ENCODE measurements around the gene IFI27. TPM values are rescaled to one million over a fixed set of nuclear protein-coding genes. Genes with fewer than 3 reads are reported as not detected.

The IFI27 gene
- total RNA-seq, 1 experiment from 2014 or later: 4.3 TPM

- H3K79me2 ChIP-seq (ENCODE audit: low read length): peaks cover 100% of the 10 kb centered on the region
- no TSS peak for BruUV-seq (replicated peaks)
- peaks cover 28% of the 10 kb centered on the region for H3K4me1 ChIP-seq (ENCODE audit: insufficient read depth, low read length)
- H3K9ac ChIP-seq (ENCODE audit: low read length): no peak overlapping the region
- TF ChIP-seq EZH2phosphoT487 (IDR thresholded peaks at IDR 0.05; ENCODE audit: borderline replicate concordance, low read length) (no peak), CTCF (conservative IDR thresholded peaks at IDR 0.05; ENCODE audit: low read depth, low read length) (no peak), EZH2 (IDR thresholded peaks at IDR 0.05; ENCODE audit: low read length, unreplicated experiment) (no peak)
- ChIA-PET POLR2A (ENCODE audit: unreplicated experiment) (no interaction called here), CTCF (no interaction called here)
- H3F3A ChIP-seq (ENCODE audit: low read length, unreplicated experiment): no peaks in the 10 kb centered on the region
- ATAC-seq (no peak), DNase-seq (no peak)
- H2AFZ ChIP-seq (ENCODE audit: low read length): no peak overlapping the region
- no peaks in the 10 kb centered on the region for H3K9me2 ChIP-seq (replicated peaks; ENCODE audit: low read length)
- intact Hi-C loops (cut with micrococcal nuclease): no loop called here
- no peak overlapping the region for H3K4me3 ChIP-seq (ENCODE audit: low read length)
- no peaks in the 10 kb centered on the region for H3K27me3 ChIP-seq (ENCODE audit: low read length)
- H3K9me3 ChIP-seq (ENCODE audit: low read length): peaks cover 9% of the 10 kb centered on the region; the same call in 1 of the 2 replicates
- H4K20me1 ChIP-seq (ENCODE audit: low read length): peaks cover 39% of the 10 kb centered on the region
- peaks cover 61% of the 10 kb centered on the region for H3K36me3 ChIP-seq (ENCODE audit: low read depth, low read length)
- H3K27ac ChIP-seq (ENCODE audit: low read length): no peak overlapping the region
- H3K4me2 ChIP-seq (ENCODE audit: low read length): no peak overlapping the region
Observed at GRCh38 chr14:94075008-94075407, 35.5 kb upstream of the IFI27 start.

- TF ChIP-seq CTCF (conservative IDR thresholded peaks at IDR 0.05; ENCODE audit: low read depth, low read length) (no peak), EZH2 (IDR thresholded peaks at IDR 0.05; ENCODE audit: low read length, unreplicated experiment) (no peak), EZH2phosphoT487 (IDR thresholded peaks at IDR 0.05; ENCODE audit: borderline replicate concordance, low read length) (no peak)
- peaks cover 9% of the 10 kb centered on the region; the same call in 1 of the 2 replicates for H3K9me3 ChIP-seq (ENCODE audit: low read length)
- H3K27me3 ChIP-seq (ENCODE audit: low read length): no peaks in the 10 kb centered on the region
- no peaks in the 10 kb centered on the region for H3K9me2 ChIP-seq (replicated peaks; ENCODE audit: low read length)
- intact Hi-C loops (cut with micrococcal nuclease): no loop called here
- H3K4me2 ChIP-seq (ENCODE audit: low read length): peak overlapping the region; percentile 87
- peaks cover 39% of the 10 kb centered on the region for H4K20me1 ChIP-seq (ENCODE audit: low read length)
- no peaks in the 10 kb centered on the region for H3F3A ChIP-seq (ENCODE audit: low read length, unreplicated experiment)
- ATAC-seq (no peak), DNase-seq (no peak)
- BruUV-seq (replicated peaks): no TSS peak
- peaks cover 59% of the 10 kb centered on the region for H3K36me3 ChIP-seq (ENCODE audit: low read depth, low read length)
- no peak overlapping the region for H3K9ac ChIP-seq (ENCODE audit: low read length)
- peak overlapping the region; percentile 92 for H3K4me3 ChIP-seq (ENCODE audit: low read length)
- no peak overlapping the region for H2AFZ ChIP-seq (ENCODE audit: low read length)
- CTCF ChIA-PET: no interaction called here
- H3K27ac ChIP-seq (ENCODE audit: low read length): no peak overlapping the region
- POLR2A ChIA-PET (ENCODE audit: unreplicated experiment): no interaction called here
- H3K4me1 ChIP-seq (ENCODE audit: insufficient read depth, low read length): peaks cover 36% of the 10 kb centered on the region
- peaks cover 98% of the 10 kb centered on the region for H3K79me2 ChIP-seq (ENCODE audit: low read length)
Observed at GRCh38 chr14:94077111-94077821, 33.3 kb upstream of the IFI27 start.

- H3K36me3 ChIP-seq (ENCODE audit: low read depth, low read length): peaks cover 57% of the 10 kb centered on the region
- peaks cover 96% of the 10 kb centered on the region for H3K79me2 ChIP-seq (ENCODE audit: low read length)
- peaks cover 39% of the 10 kb centered on the region for H4K20me1 ChIP-seq (ENCODE audit: low read length)
- CTCF ChIA-PET: no interaction called here
- DNase-seq (no peak), ATAC-seq (no peak)
- no peak overlapping the region for H3K9ac ChIP-seq (ENCODE audit: low read length)
- intact Hi-C loops (cut with micrococcal nuclease): no loop called here
- POLR2A ChIA-PET (ENCODE audit: unreplicated experiment): no interaction called here
- H2AFZ ChIP-seq (ENCODE audit: low read length): no peak overlapping the region
- no peaks in the 10 kb centered on the region for H3K27me3 ChIP-seq (ENCODE audit: low read length)
- H3K27ac ChIP-seq (ENCODE audit: low read length): no peak overlapping the region
- H3K4me3 ChIP-seq (ENCODE audit: low read length): peak overlapping the region; percentile 92
- TF ChIP-seq EZH2 (IDR thresholded peaks at IDR 0.05; ENCODE audit: low read length, unreplicated experiment): no peak
- no peak for TF ChIP-seq EZH2phosphoT487 (IDR thresholded peaks at IDR 0.05; ENCODE audit: borderline replicate concordance, low read length)
- no peak for TF ChIP-seq CTCF (conservative IDR thresholded peaks at IDR 0.05; ENCODE audit: low read depth, low read length)
- H3K9me3 ChIP-seq (ENCODE audit: low read length): peaks cover 9% of the 10 kb centered on the region; the same call in 1 of the 2 replicates
- no peaks in the 10 kb centered on the region for H3K9me2 ChIP-seq (replicated peaks; ENCODE audit: low read length)
- H3K4me2 ChIP-seq (ENCODE audit: low read length): peak overlapping the region; percentile 87
- no peaks in the 10 kb centered on the region for H3F3A ChIP-seq (ENCODE audit: low read length, unreplicated experiment)
- peaks cover 37% of the 10 kb centered on the region for H3K4me1 ChIP-seq (ENCODE audit: insufficient read depth, low read length)
- BruUV-seq (replicated peaks): no TSS peak
Observed at GRCh38 chr14:94077823-94078222, 32.7 kb upstream of the IFI27 start.

Measured in PC-3 (cell line).